ENCODE measurements around the gene LPAR6.
"Not testable (repeated sequence)": the region's sequence is repeated elsewhere in the genome, so short reads cannot be mapped to it uniquely, and the experiment has no call there.

Gene LPAR6

GRCh38 chr13:48431987-48432615 is 19.2 kb upstream of the LPAR6 start:
- no peak for DNase-seq (ENCODE audit: low read depth)
- no peak for TF ChIP-seq CTCF (IDR thresholded peaks at IDR 0.05; ENCODE audit: control insufficient read depth, insufficient read depth, low read depth, low read length, missing control alignments)
- no peak overlapping the region for H3K4me3 ChIP-seq (ENCODE audit: control insufficient read depth, low read depth, low read length)

- TF ChIP-seq CTCF (IDR thresholded peaks at IDR 0.05; ENCODE audit: control insufficient read depth, insufficient read depth, low read depth, low read length, missing control alignments) = no peak
- no peak for DNase-seq (ENCODE audit: low read depth)
- H3K4me3 ChIP-seq (ENCODE audit: control insufficient read depth, low read depth, low read length) = no peak overlapping the region
Measured at GRCh38 chr13:48431431-48431830, 18.5 kb upstream of the LPAR6 start.

GRCh38 chr13:48429886-48430285 is 17.0 kb upstream of the LPAR6 start:
- TF ChIP-seq CTCF (IDR thresholded peaks at IDR 0.05; ENCODE audit: control insufficient read depth, insufficient read depth, low read depth, low read length, missing control alignments) = no peak

GRCh38 chr13:48429036-48429435 is 16.1 kb upstream of the LPAR6 start:
- DNase-seq (ENCODE audit: low read depth) = no peak
- H3K4me3 ChIP-seq (ENCODE audit: control insufficient read depth, low read depth, low read length) = no peak overlapping the region
- no peak for TF ChIP-seq CTCF (IDR thresholded peaks at IDR 0.05; ENCODE audit: control insufficient read depth, insufficient read depth, low read depth, low read length, missing control alignments)

More at GRCh38 chr13:48429886-48430285, 17.0 kb upstream of the LPAR6 start:
- H3K4me3 ChIP-seq (ENCODE audit: control insufficient read depth, low read depth, low read length) = no peak overlapping the region
- DNase-seq (ENCODE audit: low read depth) = no peak

DNA sequence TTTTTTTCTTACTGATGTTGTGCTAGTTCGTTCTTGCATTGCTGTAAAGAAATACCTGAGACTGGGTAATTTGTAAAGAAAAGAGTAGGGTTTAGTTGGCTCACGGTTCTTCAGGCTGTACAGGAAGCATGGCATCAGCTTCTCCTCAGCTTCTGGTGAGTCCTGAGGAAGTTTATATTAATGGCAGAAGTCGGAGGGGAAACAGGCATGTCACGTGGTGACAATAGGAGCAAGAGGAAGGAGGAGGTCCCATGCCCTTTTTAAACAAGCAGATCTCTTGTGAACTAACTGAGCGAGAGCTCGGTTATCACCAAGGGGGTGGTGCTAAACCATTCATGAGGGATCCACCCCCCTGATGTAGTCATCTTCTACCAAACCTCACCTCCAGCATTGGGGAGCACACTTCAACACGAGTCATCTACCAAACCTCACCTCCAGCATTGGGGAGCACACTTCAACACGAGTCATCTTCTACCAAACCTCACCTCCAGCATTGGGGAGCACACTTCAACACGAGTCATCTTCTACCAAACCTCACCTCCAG is 13.9 kb upstream of the LPAR6 start:
- not testable (repeated sequence) for H3K4me3 ChIP-seq (ENCODE audit: control insufficient read depth, low read depth, low read length); DNase-seq (ENCODE audit: low read depth)

DNA sequence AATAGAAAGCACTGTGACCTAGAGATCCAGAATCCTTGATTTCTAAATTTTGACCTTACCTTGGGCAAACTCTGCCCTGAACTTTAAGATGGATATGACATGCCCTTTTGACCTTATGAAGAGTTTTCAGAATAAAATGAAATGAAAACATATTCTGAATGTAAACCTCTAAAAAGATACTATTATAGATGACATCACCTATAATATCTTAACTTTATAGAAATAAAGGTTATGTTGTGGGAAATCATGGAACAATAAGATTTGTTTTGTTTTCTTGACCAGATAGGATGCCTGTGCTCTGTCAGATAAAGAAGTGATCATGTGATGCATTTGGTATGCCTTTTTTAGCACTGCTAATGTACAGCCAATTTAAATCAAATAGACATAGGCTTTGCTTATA is 13.1 kb upstream of the LPAR6 start:
- no peak for DNase-seq (ENCODE audit: low read depth)
- TF ChIP-seq CTCF (IDR thresholded peaks at IDR 0.05; ENCODE audit: control insufficient read depth, insufficient read depth, low read depth, low read length, missing control alignments) = no peak
- H3K4me3 ChIP-seq (ENCODE audit: control insufficient read depth, low read depth, low read length) = no peak overlapping the region

DNA sequence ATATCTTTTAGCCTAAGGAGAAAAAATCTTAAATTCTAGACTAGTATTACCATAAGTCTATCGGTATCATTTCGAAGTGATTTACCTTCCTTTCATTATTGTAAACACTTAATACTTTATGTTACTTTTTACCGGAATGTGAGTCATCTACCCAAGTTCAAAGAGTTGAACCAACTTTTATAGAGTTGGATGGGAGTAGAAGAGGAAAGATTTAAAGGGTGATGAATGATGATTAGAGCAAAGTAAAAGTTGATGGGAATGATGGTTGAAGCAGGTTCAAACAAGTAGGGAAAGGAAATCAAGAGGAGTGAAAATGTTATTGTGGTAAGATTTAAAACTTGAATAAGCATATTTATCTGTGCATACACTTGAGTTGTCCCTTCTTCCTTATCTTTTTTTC is 11.3 kb upstream of the LPAR6 start:
- no peak for TF ChIP-seq CTCF (IDR thresholded peaks at IDR 0.05; ENCODE audit: control insufficient read depth, insufficient read depth, low read depth, low read length, missing control alignments)
- DNase-seq (ENCODE audit: low read depth) = no peak
- H3K4me3 ChIP-seq (ENCODE audit: control insufficient read depth, low read depth, low read length) = no peak overlapping the region

GRCh38 chr13:48422003-48422402 is 9.1 kb upstream of the LPAR6 start:
- not testable (repeated sequence) for H3K4me3 ChIP-seq (ENCODE audit: control insufficient read depth, low read depth, low read length); DNase-seq (ENCODE audit: low read depth)

All from AG09309 (cell line).